Gastrocnemius medialis (tissue), 4 donors: ENCODE data around the gene ATRNL1. TPM values are rescaled to one million over a fixed set of nuclear protein-coding genes. Genes with fewer than 3 reads are reported as not detected.

Source experiments
- ATAC-seq, 2 donors: fragments of 150-250 bp; one replicate each; pipeline ENCODE4 v1.9.1; 2016
- DNase-seq, 2 donors: peaks; one replicate each; pipeline ENCODE4 v3.0.0-alpha.2; 2019
- H3K27ac ChIP-seq, 4 donors: fragments of 200-600 bp; sonication (generic); 1 replicate in 1 of 4; 2 replicates in 3 of 4; pipeline ENCODE4 v1.5.1; 2016 to 2018; ENCODE audit warnings: mild to moderate bottlenecking in 2 of 4, moderate library complexity in 1 of 4
- H3K27me3 ChIP-seq, 3 donors: fragments of 200-600 bp; sonication (generic) in 2 of 3; 1 replicate in 1 of 3; 2 replicates in 2 of 3; pipeline versions ENCODE4 v1.5.1 to v1.6.0; 2016 to 2019; ENCODE audit warnings: mild to moderate bottlenecking in 1 of 3, moderate library complexity in 1 of 3
- H3K36me3 ChIP-seq, 2 donors: fragments of 200-600 bp; sonication (generic) in 1 of 2; one replicate each; pipeline ENCODE4 v1.5.1; 2017 to 2018
- H3K4me1 ChIP-seq, 2 donors: fragments of 200-600 bp; sonication (generic) in 1 of 2; one replicate each; pipeline ENCODE4 v1.5.1; 2016 to 2017; ENCODE audit warnings: mild to moderate bottlenecking in 2 of 2
- H3K4me3 ChIP-seq, 4 donors: fragments of 200-600 bp; sonication (generic) in 3 of 4; 1 replicate in 1 of 4; 2 replicates in 3 of 4; pipeline ENCODE4 v1.5.1; 2016 to 2019; ENCODE audit warnings: mild to moderate bottlenecking in 2 of 4
- H3K9me3 ChIP-seq, 3 donors: fragments of 200-600 bp; sonication (generic) in 2 of 3; 1 replicate in 1 of 3; 2 replicates in 2 of 3; pipeline ENCODE4 v1.5.1; 2016 to 2019
- CTCF ChIP-seq, 5 experiments: fragments of 450-650 bp in 3 of 5; fragments of 200-600 bp in 2 of 5; sonication (generic) in 2 of 5; IDR thresholded peaks in 4 of 5; conservative IDR thresholded peaks in 1 of 5; 1 replicate in 4 of 5; 2 replicates in 1 of 5; pipeline ENCODE4 v1.5.1; 2016 to 2019; ENCODE audit warnings: antibody characterized with exemption in 5 of 5, mild to moderate bottlenecking in 3 of 5, moderate library complexity in 3 of 5
- POLR2A ChIP-seq, 2 donors: fragments of 450-650 bp; IDR thresholded peaks; one replicate each; pipeline ENCODE4 v1.6.1; 2017; ENCODE audit warnings: antibody characterized with exemption in 2 of 2, mild to moderate bottlenecking in 2 of 2, moderate library complexity in 2 of 2
- in situ Hi-C, 4 donors: fragments of 200-750 bp; cut with MboI; loops; one replicate each; pipeline versions ENCODE4 v1.15.0 to v1.8.0; 2017; ENCODE audit warnings: low sequenced_read_pairs in 4 of 4
- intact Hi-C: fragments of 100-400 bp; cut with DNase I; formaldehyde crosslinking; loops from one replicate; pipeline ENCODE4 v1.15.1; 2023; ENCODE audit warnings: low total_unique reads
- total RNA-seq, 4 donors: library from RNA; depleted of rRNA; stranded (reverse); fragments of >200 nt; gene quantifications; one replicate each; pipeline versions ENCODE4 v1.1.0 to v1.2.3, GENCODE V29; 2016

The ATRNL1 gene
- total RNA-seq, 4 donors from 2014 or later = 1.6 to 10.8 (median 3.8) TPM

- intact Hi-C loops (no loop called here), in situ Hi-C loops (no loop called here)
- no peak for TF ChIP-seq CTCF (IDR thresholded peaks at IDR 0.05 in 4 of 5, conservative IDR thresholded peaks at IDR 0.05 in 1 of 5)
- no peak for TF ChIP-seq POLR2A (IDR thresholded peaks at IDR 0.05)
- H3K27me3 ChIP-seq = no peaks in the 10 kb centered on the region
- no peaks in the 10 kb centered on the region for H3K9me3 ChIP-seq
- no peak overlapping the region for H3K27ac ChIP-seq
- DNase-seq (no peak), ATAC-seq (no peak)
- no peaks in the 10 kb centered on the region for H3K36me3 ChIP-seq
- H3K4me1 ChIP-seq = no peaks in the 10 kb centered on the region
- H3K4me3 ChIP-seq = no peak overlapping the region
Observed at GRCh38 chr10:115851695-115852094, 758.5 kb downstream of the ATRNL1 start.

DNA sequence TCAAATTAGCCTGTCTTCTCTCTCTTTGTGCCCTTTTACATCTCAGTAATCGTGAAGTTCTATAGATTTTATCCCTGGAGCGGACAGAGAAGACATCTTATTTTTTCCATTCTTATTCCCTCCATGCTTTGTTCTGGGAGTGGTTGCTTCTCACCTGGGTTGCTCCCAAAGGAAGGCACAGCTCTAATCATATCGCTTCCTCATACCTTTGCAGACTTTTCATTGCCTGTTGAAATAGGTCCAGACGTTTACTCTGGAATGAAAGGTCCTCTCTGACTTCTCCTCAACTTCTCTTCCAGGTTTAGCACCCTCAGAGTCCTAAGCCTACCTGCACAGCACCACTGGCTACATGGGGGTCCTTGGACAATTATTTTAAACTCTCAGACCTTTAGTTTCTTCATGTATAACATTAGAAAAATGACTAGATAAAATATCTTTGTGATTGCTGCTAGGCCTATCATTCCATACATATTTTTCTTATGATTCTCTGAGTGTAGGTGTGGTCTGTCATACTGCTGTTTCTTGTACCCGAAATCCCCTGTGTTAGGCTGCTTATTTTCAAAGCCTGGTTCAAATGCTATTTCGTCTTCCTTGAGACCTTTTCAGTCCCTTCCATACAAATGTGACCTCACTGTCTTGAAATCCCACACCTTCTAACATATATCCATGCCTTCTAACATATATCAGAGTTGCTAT is 761.7 kb downstream of the ATRNL1 start:
- ATAC-seq = no peak
- Histone ChIP-seq H3K4me3 (no peak overlapping the region), H3K36me3 (no peaks in the 10 kb centered on the region), H3K4me1 (no peaks in the 10 kb centered on the region), H3K27ac (no peak overlapping the region), H3K9me3 (no peaks in the 10 kb centered on the region), H3K27me3 (no peaks in the 10 kb centered on the region)
- in situ Hi-C loops = no loop called here
- no peak for DNase-seq
- no peak for TF ChIP-seq POLR2A (IDR thresholded peaks at IDR 0.05)
- TF ChIP-seq CTCF (IDR thresholded peaks at IDR 0.05 in 4 of 5, conservative IDR thresholded peaks at IDR 0.05 in 1 of 5) = no peak
- intact Hi-C loops = no loop called here

- intact Hi-C loops = no loop called here
- TF ChIP-seq CTCF (IDR thresholded peaks at IDR 0.05 in 4 of 5, conservative IDR thresholded peaks at IDR 0.05 in 1 of 5) (no peak), POLR2A (IDR thresholded peaks at IDR 0.05) (no peak)
- Histone ChIP-seq H3K36me3 (no peaks in the 10 kb centered on the region), H3K27ac (no peak overlapping the region), H3K4me3 (no peak overlapping the region), H3K4me1 (no peaks in the 10 kb centered on the region), H3K9me3 (no peaks in the 10 kb centered on the region), H3K27me3 (no peaks in the 10 kb centered on the region)
- ATAC-seq (no peak), DNase-seq (no peak)
- in situ Hi-C loops = no loop called here
Observed at GRCh38 chr10:115856580-115856979, 763.4 kb downstream of the ATRNL1 start.

DNA sequence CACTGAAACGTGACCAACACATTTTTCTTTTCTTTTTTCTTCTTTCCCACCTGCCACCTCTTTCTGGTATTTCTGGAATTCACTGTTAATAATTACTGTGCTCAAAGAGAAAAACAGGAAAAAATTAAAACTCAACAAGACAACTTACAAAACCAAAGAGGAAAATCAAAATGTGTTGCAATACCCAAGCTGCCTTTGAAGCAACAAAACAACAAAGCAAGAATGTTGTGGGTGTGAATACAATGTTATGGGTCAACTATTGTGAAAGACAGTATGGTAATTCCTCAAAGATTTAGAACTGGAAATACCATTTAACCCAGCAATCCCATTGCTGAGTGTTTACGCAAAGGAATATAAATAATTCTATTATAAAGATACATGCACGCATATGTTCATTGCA is 764.7 kb downstream of the ATRNL1 start:
- TF ChIP-seq CTCF (IDR thresholded peaks at IDR 0.05 in 4 of 5, conservative IDR thresholded peaks at IDR 0.05 in 1 of 5) = no peak
- TF ChIP-seq POLR2A (IDR thresholded peaks at IDR 0.05) = no peak
- in situ Hi-C loops = no loop called here
- H3K27me3 ChIP-seq = no peaks in the 10 kb centered on the region
- no peak for ATAC-seq
- no peak for DNase-seq
- intact Hi-C loops = no loop called here
- no peak overlapping the region for H3K4me3 ChIP-seq
- no peaks in the 10 kb centered on the region for H3K4me1 ChIP-seq
- no peaks in the 10 kb centered on the region for H3K9me3 ChIP-seq
- H3K36me3 ChIP-seq = no peaks in the 10 kb centered on the region
- H3K27ac ChIP-seq = no peak overlapping the region
